Peyer's patch (tissue), 4 donors: ENCODE measurements around the gene LGI4. TPM values are rescaled to one million over a fixed set of nuclear protein-coding genes. Genes with fewer than 3 reads are reported as not detected.

ENCODE experiments used
- DNase-seq, 3 donors: peaks; one replicate each; pipeline ENCODE4 v3.0.0-alpha.2; 2017 to 2019
- H3K27ac ChIP-seq, 4 donors: fragments of 200-600 bp; sonication (generic); one replicate each; pipeline ENCODE4 v1.5.1; 2016 to 2019
- H3K27me3 ChIP-seq, 2 donors: fragments of 200-600 bp; sonication (generic); one replicate each; pipeline ENCODE4 v1.5.1; 2019
- H3K36me3 ChIP-seq, 3 donors: fragments of 200-600 bp; sonication (generic); one replicate each; pipeline ENCODE4 v1.5.1; 2016 to 2019
- H3K4me1 ChIP-seq, 4 donors: fragments of 200-600 bp; sonication (generic); one replicate each; pipeline ENCODE4 v1.5.1; 2016 to 2019
- H3K4me3 ChIP-seq, 4 donors: fragments of 200-600 bp; sonication (generic); 1 replicate in 3 of 4; 2 replicates in 1 of 4; pipeline ENCODE4 v1.5.1; 2016 to 2019; ENCODE audit warnings: mild to moderate bottlenecking in 1 of 4
- H3K9me3 ChIP-seq, 4 donors: fragments of 200-600 bp; sonication (generic); one replicate each; pipeline ENCODE4 v1.5.1; 2016 to 2019; ENCODE audit warnings: mild to moderate bottlenecking in 1 of 4
- CTCF ChIP-seq, 6 experiments: fragments of 450-650 bp in 4 of 6; fragments of 200-600 bp in 2 of 6; sonication (generic) in 1 of 6; IDR thresholded peaks; one replicate each; pipeline ENCODE4 v1.5.1; 2017 to 2019; ENCODE audit warnings: antibody characterized with exemption in 6 of 6, mild to moderate bottlenecking in 3 of 6, moderate library complexity in 1 of 6
- POLR2A ChIP-seq, 2 donors: fragments of 450-650 bp; IDR thresholded peaks; one replicate each; pipeline ENCODE4 v1.5.1; 2017; ENCODE audit warnings: antibody characterized with exemption in 2 of 2, mild to moderate bottlenecking in 2 of 2, moderate library complexity in 2 of 2
- total RNA-seq, 4 donors: library from RNA; depleted of rRNA; stranded (reverse); fragments of >200 nt; gene quantifications; one replicate each; pipeline ENCODE4 v1.1.0, GENCODE V29; 2016

Gene LGI4
- total RNA-seq, 4 donors from 2014 or later, result 6.1 to 37.3 (median 14.4) TPM

DNA sequence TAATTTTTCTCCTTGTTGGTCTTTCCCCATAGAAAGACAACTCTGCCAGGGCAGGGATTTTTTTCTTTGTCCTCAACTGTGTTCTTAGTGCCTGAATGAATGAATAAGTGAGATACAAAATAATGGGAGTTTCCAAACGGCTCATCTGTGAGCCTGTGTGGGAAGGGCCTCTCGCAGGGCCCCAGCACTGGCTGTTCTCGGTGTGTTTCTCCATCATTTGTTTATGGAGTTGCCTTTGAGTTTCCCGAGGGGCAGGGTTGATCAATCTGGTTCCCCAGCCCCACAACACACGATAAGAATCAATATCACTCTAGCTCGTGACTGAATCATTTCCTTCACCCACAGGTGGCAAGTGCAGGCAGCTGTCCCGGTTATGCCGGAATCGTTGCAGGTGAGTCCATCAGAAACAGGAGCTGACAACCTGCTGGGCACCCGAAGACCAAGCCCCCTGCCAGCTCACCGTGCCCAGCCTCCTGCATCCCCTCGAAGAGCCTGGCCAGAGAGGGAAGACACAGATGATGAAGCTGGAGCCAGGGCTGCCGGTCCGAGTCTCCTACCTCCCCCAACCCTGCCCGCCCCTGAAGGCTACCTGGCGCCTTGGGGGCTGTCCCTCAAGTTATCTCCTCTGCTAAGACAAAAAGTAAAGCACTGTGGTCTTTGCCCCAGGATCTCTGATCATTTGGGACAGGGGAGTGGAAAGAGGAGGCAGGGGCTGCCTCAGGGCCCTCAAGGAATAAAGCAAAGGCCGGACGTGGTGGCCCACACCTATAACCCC, 34.5 kb upstream of the LGI4 start:
- H3K27ac ChIP-seq, result no peak overlapping the region
- no peaks in the 10 kb centered on the region for H3K27me3 ChIP-seq

DNA sequence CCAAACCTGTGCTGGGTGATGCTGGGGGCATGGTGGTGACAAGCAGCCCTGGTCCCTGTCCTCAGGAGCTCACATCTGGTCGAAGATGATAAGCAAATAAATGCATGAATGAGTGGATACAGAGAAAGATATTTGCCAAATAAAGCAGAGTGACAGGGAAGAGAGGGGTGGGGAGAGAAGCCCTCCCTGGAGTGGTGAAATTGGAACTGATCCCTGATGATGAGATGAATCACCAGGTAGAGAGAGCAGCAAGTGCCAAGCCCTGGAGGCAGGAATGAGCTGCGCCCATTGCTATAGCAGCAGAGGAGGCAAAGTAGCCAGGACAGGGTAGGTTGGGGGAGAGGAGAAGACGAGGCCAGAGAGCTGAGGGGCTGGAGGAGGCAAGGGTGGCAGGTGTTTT, 33.3 kb upstream of the LGI4 start:
- TF ChIP-seq CTCF (IDR thresholded peaks at IDR 0.05) (no peak), POLR2A (IDR thresholded peaks at IDR 0.05) (no peak)
- peaks cover 0 to 7% (median 0%) of the 10 kb centered on the region in 4 donors for H3K4me1 ChIP-seq
- H3K9me3 ChIP-seq, result peaks cover 0 to 13% (median 4%) of the 10 kb centered on the region in 4 donors
- no peaks in the 10 kb centered on the region for H3K27me3 ChIP-seq
- H3K36me3 ChIP-seq, result peaks cover 0 to 17% (median 0%) of the 10 kb centered on the region in 3 donors
- H3K27ac ChIP-seq, result no peak overlapping the region
- DNase-seq, result no peak
- H3K4me3 ChIP-seq, result no peak overlapping the region

More for the DNA sequence above, 34.5 kb upstream of the LGI4 start:
- H3K4me3 ChIP-seq, result no peak overlapping the region
- H3K9me3 ChIP-seq, result peaks cover 0 to 13% (median 4%) of the 10 kb centered on the region in 4 donors
- H3K36me3 ChIP-seq, result peaks cover 0 to 17% (median 0%) of the 10 kb centered on the region in 3 donors
- H3K4me1 ChIP-seq, result peaks cover 0 to 7% (median 0%) of the 10 kb centered on the region in 4 donors
- TF ChIP-seq POLR2A (IDR thresholded peaks at IDR 0.05), result no peak
- TF ChIP-seq CTCF (IDR thresholded peaks at IDR 0.05), result no peak
- DNase-seq, result peak in 1 of 3 donors; percentile 38

- peak in 1 of 3 donors; percentile 43 for DNase-seq
- Histone ChIP-seq H3K4me3 (no peak overlapping the region), H3K4me1 (peaks cover 0 to 7% (median 0%) of the 10 kb centered on the region in 4 donors), H3K9me3 (peaks cover 0 to 13% (median 4%) of the 10 kb centered on the region in 4 donors), H3K27ac (peak overlapping the region in 3 of 4 donors; percentile 1 to 59 (median 48)), H3K27me3 (no peaks in the 10 kb centered on the region), H3K36me3 (peaks cover 0 to 17% (median 0%) of the 10 kb centered on the region in 3 donors)
- TF ChIP-seq CTCF (IDR thresholded peaks at IDR 0.05) (no peak), POLR2A (IDR thresholded peaks at IDR 0.05) (no peak)
Measured at GRCh38 chr19:35167251-35168119, 32.6 kb upstream of the LGI4 start.

DNA sequence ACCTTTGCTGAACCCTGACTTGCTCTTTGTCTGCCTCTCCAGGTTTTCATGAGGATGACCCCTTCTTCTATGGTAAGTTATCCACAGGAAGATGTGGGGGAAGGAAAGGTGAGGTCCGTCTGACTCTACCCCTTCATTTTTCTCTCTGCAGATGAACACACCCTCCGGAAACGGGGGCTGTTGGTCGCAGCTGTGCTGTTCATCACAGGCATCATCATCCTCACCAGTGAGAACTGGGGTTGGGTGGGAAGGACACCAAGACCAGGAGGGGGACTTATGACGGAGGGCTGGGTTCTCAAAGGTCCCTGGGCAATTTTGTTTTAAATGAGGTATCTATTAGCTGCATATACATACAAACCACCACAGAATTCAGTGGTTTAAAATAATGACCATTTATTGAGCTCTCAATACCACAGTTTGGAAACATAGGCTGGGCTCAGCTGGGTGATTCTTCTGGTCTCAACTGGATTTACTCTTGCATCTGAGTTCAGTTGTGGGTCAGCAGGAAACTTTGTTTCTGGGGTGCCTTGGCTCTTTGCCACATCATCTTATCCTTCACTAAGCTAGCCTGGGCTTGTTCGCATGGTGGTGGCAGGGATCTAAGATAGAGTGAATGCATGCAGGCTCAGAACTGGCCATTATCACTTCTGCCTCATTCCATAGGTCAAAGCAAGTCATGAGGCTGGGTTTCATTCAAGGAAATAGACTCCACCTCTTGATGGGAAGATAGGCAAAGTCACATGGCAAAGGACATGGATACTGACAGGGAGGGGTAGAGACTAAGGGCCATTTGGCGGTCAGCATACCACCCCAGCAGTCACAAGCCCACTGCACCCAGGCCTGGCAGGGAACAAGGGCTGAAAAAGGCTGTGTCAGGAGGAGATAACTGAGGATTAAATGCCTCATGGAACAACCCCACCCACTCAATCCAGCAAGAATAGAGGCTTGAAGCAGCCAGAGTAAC, 31.5 kb upstream of the LGI4 start:
- Histone ChIP-seq H3K4me3 (no peak overlapping the region), H3K27ac (peak overlapping the region in 1 of 4 donors; percentile 59), H3K4me1 (peaks cover 0 to 7% (median 0%) of the 10 kb centered on the region in 4 donors), H3K9me3 (peaks cover 0 to 13% (median 4%) of the 10 kb centered on the region in 4 donors), H3K27me3 (no peaks in the 10 kb centered on the region), H3K36me3 (peaks cover 0 to 24% (median 0%) of the 10 kb centered on the region in 3 donors)
- peak in 1 of 3 donors; percentile 28 for DNase-seq
- TF ChIP-seq POLR2A (IDR thresholded peaks at IDR 0.05) (no peak), CTCF (IDR thresholded peaks at IDR 0.05) (no peak)
